GM12873 (cell line): ENCODE measurements around the gene BTLA.

ENCODE experiments used
- CTCF ChIP-seq: IDR thresholded peaks from 2 replicates; pipeline ENCODE4 v1.5.1; 2012; ENCODE audit warnings: low read depth, mild to moderate bottlenecking, moderate library complexity, low read length, control low read depth; ENCODE audit not compliant: insufficient read depth; ENCODE audit errors: missing control alignments

Gene BTLA

GRCh38 chr3:112514527-112515128, 15.4 kb upstream of the BTLA start:
- TF ChIP-seq CTCF: no peak

GRCh38 chr3:112512320-112512719, 13.0 kb upstream of the BTLA start:
- no peak for TF ChIP-seq CTCF

- TF ChIP-seq CTCF: no peak
Observed at GRCh38 chr3:112508860-112509259, 9.6 kb upstream of the BTLA start.

- TF ChIP-seq CTCF: no peak
Observed at GRCh38 chr3:112508261-112508660, 9.0 kb upstream of the BTLA start.

GRCh38 chr3:112505907-112506306, 6.6 kb upstream of the BTLA start:
- no peak for TF ChIP-seq CTCF

- TF ChIP-seq CTCF: no peak
Observed at GRCh38 chr3:112504123-112504522, 4.9 kb upstream of the BTLA start.

GRCh38 chr3:112503304-112503972, 4.2 kb upstream of the BTLA start:
- no peak for TF ChIP-seq CTCF
